ENCODE data around the gene IMP4.
A peak's percentile ranks its signal among the peaks of the same experiment; 100 is the strongest.

IMP4 gene

GRCh38 chr2:130339885-130340745 lies 2.6 kb upstream of the IMP4 start:
- DNase-seq (ENCODE audit: low spot score in 2 of 2) (no peak), ATAC-seq (replicated peaks; ENCODE audit: extremely low read depth, poor library complexity, severe bottlenecking) (no peak)
- peak overlapping the region; percentile 65 for H3K27ac Mint-ChIP-seq (ENCODE audit: low read depth)
- peaks cover 34% of the 10 kb centered on the region for H3K36me3 Mint-ChIP-seq (ENCODE audit: insufficient read depth)
- H3K27me3 Mint-ChIP-seq, result no peaks in the 10 kb centered on the region
- peaks cover 32% of the 10 kb centered on the region for H3K4me1 Mint-ChIP-seq
- H3K4me3 Mint-ChIP-seq, result peak overlapping the region; percentile 15
- H3K9me3 Mint-ChIP-seq, result no peaks in the 10 kb centered on the region

GRCh38 chr2:130341562-130342019 lies 1.1 kb upstream of the IMP4 start:
- Mint-ChIP-seq H3K4me1 (peaks cover 40% of the 10 kb centered on the region), H3K9me3 (no peaks in the 10 kb centered on the region), H3K27ac (ENCODE audit: low read depth) (peak overlapping the region; percentile 98), H3K36me3 (ENCODE audit: insufficient read depth) (peaks cover 38% of the 10 kb centered on the region), H3K27me3 (no peaks in the 10 kb centered on the region), H3K4me3 (peak overlapping the region; percentile 100)
- no peak for DNase-seq (ENCODE audit: low spot score in 2 of 2)
- ATAC-seq (replicated peaks; ENCODE audit: extremely low read depth, poor library complexity, severe bottlenecking), result no peak

DNA sequence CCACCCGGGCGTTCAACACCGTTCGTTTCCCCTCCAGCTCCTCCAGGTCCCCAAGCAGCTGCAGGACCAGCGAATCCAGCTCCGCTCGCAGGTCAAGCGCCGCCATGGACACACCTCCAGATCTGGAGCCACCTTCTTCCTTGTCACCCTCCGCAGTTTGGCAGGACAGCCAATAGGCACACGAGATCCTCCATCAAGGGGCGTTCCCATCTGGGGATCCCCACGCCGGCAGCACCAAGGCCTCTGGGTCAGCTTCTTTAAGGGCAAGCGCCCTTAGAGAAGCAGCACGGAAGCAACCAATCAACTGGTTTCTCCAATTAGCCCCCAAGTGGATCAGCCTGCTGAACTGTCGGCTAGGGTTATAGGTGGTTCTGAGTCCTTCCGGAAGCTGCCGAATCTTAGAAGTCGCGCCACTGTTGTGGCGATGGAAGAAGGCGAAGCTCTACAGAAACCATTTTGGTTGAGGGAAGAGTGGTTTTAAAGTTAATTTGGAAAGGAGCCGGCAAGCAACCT lies 621 bp upstream of the IMP4 start:
- Mint-ChIP-seq H3K4me1 (peaks cover 40% of the 10 kb centered on the region), H3K27ac (ENCODE audit: low read depth) (peak overlapping the region; percentile 98), H3K4me3 (peak overlapping the region; percentile 100), H3K36me3 (ENCODE audit: insufficient read depth) (peaks cover 39% of the 10 kb centered on the region), H3K9me3 (no peaks in the 10 kb centered on the region), H3K27me3 (no peaks in the 10 kb centered on the region)
- ATAC-seq (replicated peaks; ENCODE audit: extremely low read depth, poor library complexity, severe bottlenecking), result peak; percentile 71
- DNase-seq (ENCODE audit: low spot score in 2 of 2), result peak; percentile 75 to 80

DNA sequence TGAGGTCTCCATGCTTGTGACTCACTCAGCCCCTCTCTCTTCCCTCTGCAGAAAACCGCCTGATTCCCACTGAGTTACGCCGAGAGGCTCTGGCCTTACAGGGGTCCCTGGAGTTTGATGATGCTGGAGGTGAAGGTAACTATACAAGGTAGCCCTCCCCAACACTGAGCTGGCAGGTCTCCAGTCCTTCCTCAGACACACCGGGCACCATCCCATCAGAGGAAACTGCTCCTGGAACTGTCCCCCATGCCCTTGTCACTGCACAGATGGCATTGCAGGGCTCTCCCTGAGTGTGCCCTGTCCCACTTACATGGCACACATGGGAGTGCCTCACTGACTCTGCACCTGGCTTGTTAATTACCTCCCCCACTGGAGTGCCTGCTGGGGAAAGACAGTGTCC lies 1.9 kb downstream of the IMP4 start:
- H3K27ac Mint-ChIP-seq (ENCODE audit: low read depth), result no peak overlapping the region
- H3K4me3 Mint-ChIP-seq, result peak overlapping the region; percentile 6
- no peaks in the 10 kb centered on the region for H3K27me3 Mint-ChIP-seq
- peaks cover 45% of the 10 kb centered on the region for H3K36me3 Mint-ChIP-seq (ENCODE audit: insufficient read depth)
- H3K4me1 Mint-ChIP-seq, result peaks cover 39% of the 10 kb centered on the region
- H3K9me3 Mint-ChIP-seq, result no peaks in the 10 kb centered on the region
- DNase-seq (ENCODE audit: low spot score in 2 of 2) (no peak), ATAC-seq (replicated peaks; ENCODE audit: extremely low read depth, poor library complexity, severe bottlenecking) (no peak)

DNA sequence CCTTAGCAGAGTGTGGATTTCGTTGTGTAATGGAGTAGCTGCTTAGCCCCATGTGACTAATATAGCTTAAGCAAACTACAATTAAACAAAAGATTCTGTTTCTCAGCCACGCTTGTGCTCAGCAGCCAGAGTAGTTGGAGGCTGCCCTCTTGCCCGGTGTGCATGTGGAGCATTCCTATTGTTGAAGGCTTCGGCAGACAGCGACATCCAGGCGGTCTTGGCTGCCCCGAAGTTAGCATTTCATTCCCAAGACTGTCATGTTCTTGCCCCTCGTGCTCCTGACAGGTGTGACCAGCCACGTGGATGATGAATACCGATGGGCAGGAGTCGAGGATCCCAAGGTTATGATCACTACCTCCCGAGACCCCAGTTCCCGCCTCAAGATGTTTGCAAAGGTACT lies 2.4 kb downstream of the IMP4 start:
- H3K4me1 Mint-ChIP-seq, result peaks cover 34% of the 10 kb centered on the region
- H3K4me3 Mint-ChIP-seq, result no peak overlapping the region
- ATAC-seq (replicated peaks; ENCODE audit: extremely low read depth, poor library complexity, severe bottlenecking) (no peak), DNase-seq (ENCODE audit: low spot score in 2 of 2) (no peak)
- H3K27me3 Mint-ChIP-seq, result no peaks in the 10 kb centered on the region
- H3K27ac Mint-ChIP-seq (ENCODE audit: low read depth), result no peak overlapping the region
- no peaks in the 10 kb centered on the region for H3K9me3 Mint-ChIP-seq
- peaks cover 45% of the 10 kb centered on the region for H3K36me3 Mint-ChIP-seq (ENCODE audit: insufficient read depth)

GRCh38 chr2:130345611-130346010 lies 2.9 kb downstream of the IMP4 start:
- no peak overlapping the region for H3K4me3 Mint-ChIP-seq
- peaks cover 46% of the 10 kb centered on the region for H3K36me3 Mint-ChIP-seq (ENCODE audit: insufficient read depth)
- peaks cover 29% of the 10 kb centered on the region for H3K4me1 Mint-ChIP-seq
- no peak overlapping the region for H3K27ac Mint-ChIP-seq (ENCODE audit: low read depth)
- no peaks in the 10 kb centered on the region for H3K27me3 Mint-ChIP-seq
- ATAC-seq (replicated peaks; ENCODE audit: extremely low read depth, poor library complexity, severe bottlenecking) (no peak), DNase-seq (ENCODE audit: low spot score in 2 of 2) (no peak)
- no peaks in the 10 kb centered on the region for H3K9me3 Mint-ChIP-seq

DNA sequence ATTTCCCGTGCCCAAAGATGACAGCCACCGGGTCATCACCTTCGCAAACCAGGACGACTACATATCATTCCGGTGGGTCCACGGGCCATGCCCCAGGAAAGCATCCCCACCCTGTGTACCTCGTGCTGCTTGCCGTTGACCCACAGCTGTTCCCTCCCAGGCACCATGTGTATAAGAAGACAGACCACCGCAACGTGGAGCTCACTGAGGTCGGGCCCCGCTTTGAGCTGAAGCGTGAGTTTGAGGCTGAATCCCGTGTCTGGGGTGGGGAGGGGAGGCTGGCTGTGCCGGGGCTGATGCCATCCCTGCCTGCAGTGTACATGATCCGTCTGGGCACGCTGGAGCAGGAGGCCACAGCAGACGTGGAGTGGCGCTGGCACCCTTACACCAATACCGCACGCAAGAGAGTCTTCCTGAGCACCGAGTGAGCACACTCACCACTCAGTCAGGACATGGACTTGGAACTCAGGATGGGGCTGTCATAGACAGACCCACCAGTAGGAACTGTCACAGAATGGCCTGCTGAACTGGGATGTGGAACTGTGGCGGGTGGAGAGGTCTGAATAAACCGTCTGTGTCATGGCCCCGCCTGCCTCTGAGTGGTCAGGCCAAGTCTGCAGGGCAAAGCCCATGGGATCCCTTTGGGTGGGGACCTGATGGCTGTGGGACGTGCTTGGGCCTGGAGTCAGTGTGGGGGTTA lies 3.5 kb downstream of the IMP4 start:
- Mint-ChIP-seq H3K27me3 (no peaks in the 10 kb centered on the region), H3K4me1 (peaks cover 26% of the 10 kb centered on the region), H3K4me3 (no peak overlapping the region)

DNA sequence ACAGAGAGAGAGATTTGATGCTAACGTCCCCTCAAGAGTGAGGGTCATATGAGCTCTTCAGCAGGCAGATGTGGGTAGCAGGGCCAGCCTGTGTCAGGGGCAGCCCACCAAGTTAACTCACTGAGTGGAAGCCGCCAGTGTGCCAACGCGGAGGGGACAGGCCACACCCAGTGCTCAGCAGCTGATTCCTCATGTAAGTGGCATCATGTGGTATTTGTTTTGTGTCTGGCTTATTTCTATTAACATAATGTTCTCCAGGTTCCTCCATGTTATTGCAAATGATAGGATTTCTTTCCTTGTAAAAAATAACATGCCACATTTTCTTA lies 4.0 kb downstream of the IMP4 start:
- Mint-ChIP-seq H3K27me3 (no peaks in the 10 kb centered on the region), H3K36me3 (ENCODE audit: insufficient read depth) (peaks cover 44% of the 10 kb centered on the region), H3K4me1 (peaks cover 20% of the 10 kb centered on the region), H3K4me3 (no peak overlapping the region), H3K27ac (ENCODE audit: low read depth) (peak overlapping the region; percentile 30), H3K9me3 (no peaks in the 10 kb centered on the region)
- DNase-seq (ENCODE audit: low spot score in 2 of 2) (no peak), ATAC-seq (replicated peaks; ENCODE audit: extremely low read depth, poor library complexity, severe bottlenecking) (no peak)

More for the DNA sequence above, 3.5 kb downstream of the IMP4 start:
- DNase-seq (ENCODE audit: low spot score in 2 of 2) (no peak), ATAC-seq (replicated peaks; ENCODE audit: extremely low read depth, poor library complexity, severe bottlenecking) (no peak)
- H3K36me3 Mint-ChIP-seq (ENCODE audit: insufficient read depth), result peaks cover 46% of the 10 kb centered on the region
- H3K27ac Mint-ChIP-seq (ENCODE audit: low read depth), result peak overlapping the region; percentile 30
- H3K9me3 Mint-ChIP-seq, result no peaks in the 10 kb centered on the region

GRCh38 chr2:130347220-130347925 lies 4.7 kb downstream of the IMP4 start:
- peaks cover 14% of the 10 kb centered on the region for H3K4me1 Mint-ChIP-seq
- no peaks in the 10 kb centered on the region for H3K9me3 Mint-ChIP-seq
- H3K36me3 Mint-ChIP-seq (ENCODE audit: insufficient read depth), result peaks cover 38% of the 10 kb centered on the region
- H3K27me3 Mint-ChIP-seq, result no peaks in the 10 kb centered on the region
- no peak for DNase-seq (ENCODE audit: low spot score in 2 of 2)
- no peak overlapping the region for H3K27ac Mint-ChIP-seq (ENCODE audit: low read depth)
- no peak overlapping the region for H3K4me3 Mint-ChIP-seq
- ATAC-seq (replicated peaks; ENCODE audit: extremely low read depth, poor library complexity, severe bottlenecking), result no peak

DNA sequence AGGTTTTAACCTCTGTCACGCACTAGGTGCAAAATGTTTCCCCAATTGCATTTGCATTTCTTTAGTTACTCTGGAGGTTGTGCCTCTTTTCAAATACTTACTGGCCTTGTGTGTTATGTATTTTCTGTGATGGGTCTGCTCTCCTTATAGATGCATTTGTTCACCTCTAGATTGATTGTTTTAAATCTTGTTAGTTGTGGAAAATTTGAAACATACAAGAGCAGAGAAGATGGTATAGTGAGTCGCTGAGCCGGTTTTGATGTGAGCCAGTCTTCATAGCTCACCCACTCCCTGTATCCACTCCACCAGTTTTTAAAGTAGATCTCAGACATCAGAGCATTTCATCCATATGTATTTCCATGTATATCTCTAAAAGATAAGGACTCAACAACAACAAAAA lies 6.5 kb downstream of the IMP4 start:
- no peaks in the 10 kb centered on the region for H3K27me3 Mint-ChIP-seq
- peaks cover 13% of the 10 kb centered on the region for H3K4me1 Mint-ChIP-seq
- peaks cover 28% of the 10 kb centered on the region for H3K36me3 Mint-ChIP-seq (ENCODE audit: insufficient read depth)
- H3K27ac Mint-ChIP-seq (ENCODE audit: low read depth), result no peak overlapping the region
- DNase-seq (ENCODE audit: low spot score in 2 of 2), result no peak
- ATAC-seq (replicated peaks; ENCODE audit: extremely low read depth, poor library complexity, severe bottlenecking), result no peak
- no peak overlapping the region for H3K4me3 Mint-ChIP-seq
- no peaks in the 10 kb centered on the region for H3K9me3 Mint-ChIP-seq

GRCh38 chr2:130351711-130352110 lies 9.0 kb downstream of the IMP4 start:
- no peak for ATAC-seq (replicated peaks; ENCODE audit: extremely low read depth, poor library complexity, severe bottlenecking)
- Mint-ChIP-seq H3K27ac (ENCODE audit: low read depth) (no peak overlapping the region), H3K36me3 (ENCODE audit: insufficient read depth) (peaks cover 18% of the 10 kb centered on the region), H3K4me1 (peaks cover 16% of the 10 kb centered on the region), H3K4me3 (no peak overlapping the region), H3K9me3 (no peaks in the 10 kb centered on the region), H3K27me3 (no peaks in the 10 kb centered on the region)
- no peak for DNase-seq (ENCODE audit: low spot score in 2 of 2)

GRCh38 chr2:130352237-130352636 lies 9.5 kb downstream of the IMP4 start:
- Mint-ChIP-seq H3K27ac (ENCODE audit: low read depth) (no peak overlapping the region), H3K4me1 (peaks cover 16% of the 10 kb centered on the region), H3K4me3 (no peak overlapping the region), H3K9me3 (no peaks in the 10 kb centered on the region), H3K36me3 (ENCODE audit: insufficient read depth) (peaks cover 14% of the 10 kb centered on the region), H3K27me3 (no peaks in the 10 kb centered on the region)
- ATAC-seq (replicated peaks; ENCODE audit: extremely low read depth, poor library complexity, severe bottlenecking) (no peak), DNase-seq (ENCODE audit: low spot score in 2 of 2) (no peak)

All from central memory CD8-positive, alpha-beta T cell (primary cell).